ENCODE data around the gene B3GLCT.

DNA sequence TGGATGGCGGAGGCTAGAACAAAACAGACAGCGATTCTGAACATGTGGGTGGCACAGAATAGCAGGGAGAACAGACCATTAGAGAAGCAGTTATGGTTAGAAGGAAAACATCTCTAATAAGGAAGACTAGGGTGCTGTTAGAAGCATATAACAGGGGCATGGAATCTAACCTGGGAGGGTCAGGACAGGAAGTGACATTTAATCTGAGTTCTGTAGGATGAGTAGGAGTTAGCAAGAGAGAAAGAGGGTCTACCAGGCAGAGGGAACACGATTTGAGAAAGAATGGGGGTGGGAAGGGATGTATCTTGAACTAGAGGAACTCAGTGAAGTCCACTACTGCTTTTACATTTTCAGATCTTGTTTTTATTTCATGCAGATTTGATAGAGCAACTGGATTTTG, 48.6 kb downstream of the B3GLCT start:
- TF ChIP-seq, protein P1, sequence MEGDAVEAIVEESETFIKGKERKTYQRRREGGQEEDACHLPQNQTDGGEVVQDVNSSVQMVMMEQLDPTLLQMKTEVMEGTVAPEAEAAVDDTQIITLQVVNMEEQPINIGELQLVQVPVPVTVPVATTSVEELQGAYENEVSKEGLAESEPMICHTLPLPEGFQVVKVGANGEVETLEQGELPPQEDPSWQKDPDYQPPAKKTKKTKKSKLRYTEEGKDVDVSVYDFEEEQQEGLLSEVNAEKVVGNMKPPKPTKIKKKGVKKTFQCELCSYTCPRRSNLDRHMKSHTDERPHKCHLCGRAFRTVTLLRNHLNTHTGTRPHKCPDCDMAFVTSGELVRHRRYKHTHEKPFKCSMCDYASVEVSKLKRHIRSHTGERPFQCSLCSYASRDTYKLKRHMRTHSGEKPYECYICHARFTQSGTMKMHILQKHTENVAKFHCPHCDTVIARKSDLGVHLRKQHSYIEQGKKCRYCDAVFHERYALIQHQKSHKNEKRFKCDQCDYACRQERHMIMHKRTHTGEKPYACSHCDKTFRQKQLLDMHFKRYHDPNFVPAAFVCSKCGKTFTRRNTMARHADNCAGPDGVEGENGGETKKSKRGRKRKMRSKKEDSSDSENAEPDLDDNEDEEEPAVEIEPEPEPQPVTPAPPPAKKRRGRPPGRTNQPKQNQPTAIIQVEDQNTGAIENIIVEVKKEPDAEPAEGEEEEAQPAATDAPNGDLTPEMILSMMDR (IDR thresholded peaks at IDR 0.05; ENCODE audit: low read length): no peak
- no peak for TF ChIP-seq EZH2 (optimal IDR thresholded peaks at IDR 0.05; ENCODE audit: low read depth, low read length)
- TF ChIP-seq EZH2phosphoT487 (IDR thresholded peaks at IDR 0.05; ENCODE audit: low read length): no peak
